IPS-NIHi7 (cell line): ENCODE data around the gene KRTAP10-3.
"Not testable (repeated sequence)": the region's sequence is repeated elsewhere in the genome, so short reads cannot be mapped to it uniquely, and the experiment has no call there.

ENCODE experiments used
- DNase-seq: peaks from one replicate; pipeline ENCODE4 v3.0.0; 2012; ENCODE audit warnings: mixed read lengths; ENCODE audit errors: extremely low spot score

KRTAP10-3 gene

DNA sequence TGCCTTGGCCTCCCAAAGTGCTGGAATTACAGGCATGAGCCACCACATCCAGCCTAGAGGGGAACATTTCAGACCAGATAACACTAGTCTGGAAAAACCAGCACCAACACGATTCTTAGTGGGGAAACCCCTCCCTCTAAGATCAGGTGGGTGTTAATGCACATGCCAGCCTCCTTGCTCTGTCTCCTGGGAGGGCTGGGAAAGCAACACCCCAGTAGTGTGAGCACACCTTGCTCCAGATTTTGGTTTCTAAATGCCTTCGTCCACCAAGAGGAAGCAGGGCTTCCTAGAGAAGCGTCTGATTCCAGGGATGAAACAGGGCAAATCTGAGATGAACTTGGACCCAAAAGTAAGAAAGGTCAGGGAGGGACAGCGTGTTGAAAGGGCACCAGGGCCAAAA lies 12.7 kb upstream of the KRTAP10-3 start:
- DNase-seq: no peak

DNA sequence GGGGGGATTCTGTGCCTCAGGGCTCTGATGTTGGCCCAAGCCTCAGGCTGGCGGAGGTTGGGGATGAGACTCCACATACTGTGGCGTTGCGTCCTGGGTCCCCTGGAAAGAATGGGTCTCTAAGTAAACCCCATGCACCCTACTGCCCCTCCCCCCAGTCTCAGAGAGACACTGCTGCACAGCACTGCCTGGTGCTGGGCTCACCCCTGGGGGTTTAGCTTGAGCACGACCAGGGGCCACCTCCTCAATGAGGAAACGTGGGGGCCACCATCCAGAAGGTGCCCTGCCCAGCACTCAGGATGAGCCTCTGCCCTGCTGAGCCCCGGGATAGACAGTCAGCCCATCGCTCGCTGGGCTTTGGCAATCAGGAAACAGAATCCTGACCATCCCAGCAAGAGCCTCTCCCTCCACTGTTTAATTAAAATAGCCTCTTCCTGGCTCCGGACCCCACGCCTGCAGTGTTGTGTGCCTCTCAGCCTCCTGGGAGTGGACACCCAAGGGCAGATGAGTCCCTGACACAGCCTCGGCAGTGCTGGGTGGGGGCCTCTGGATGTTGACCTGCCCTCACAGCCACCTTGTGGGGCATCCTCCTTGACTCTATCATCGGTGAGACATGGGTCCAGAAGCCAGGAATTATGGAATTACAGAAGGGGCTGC lies 11.4 kb upstream of the KRTAP10-3 start:
- no peak for DNase-seq

DNA sequence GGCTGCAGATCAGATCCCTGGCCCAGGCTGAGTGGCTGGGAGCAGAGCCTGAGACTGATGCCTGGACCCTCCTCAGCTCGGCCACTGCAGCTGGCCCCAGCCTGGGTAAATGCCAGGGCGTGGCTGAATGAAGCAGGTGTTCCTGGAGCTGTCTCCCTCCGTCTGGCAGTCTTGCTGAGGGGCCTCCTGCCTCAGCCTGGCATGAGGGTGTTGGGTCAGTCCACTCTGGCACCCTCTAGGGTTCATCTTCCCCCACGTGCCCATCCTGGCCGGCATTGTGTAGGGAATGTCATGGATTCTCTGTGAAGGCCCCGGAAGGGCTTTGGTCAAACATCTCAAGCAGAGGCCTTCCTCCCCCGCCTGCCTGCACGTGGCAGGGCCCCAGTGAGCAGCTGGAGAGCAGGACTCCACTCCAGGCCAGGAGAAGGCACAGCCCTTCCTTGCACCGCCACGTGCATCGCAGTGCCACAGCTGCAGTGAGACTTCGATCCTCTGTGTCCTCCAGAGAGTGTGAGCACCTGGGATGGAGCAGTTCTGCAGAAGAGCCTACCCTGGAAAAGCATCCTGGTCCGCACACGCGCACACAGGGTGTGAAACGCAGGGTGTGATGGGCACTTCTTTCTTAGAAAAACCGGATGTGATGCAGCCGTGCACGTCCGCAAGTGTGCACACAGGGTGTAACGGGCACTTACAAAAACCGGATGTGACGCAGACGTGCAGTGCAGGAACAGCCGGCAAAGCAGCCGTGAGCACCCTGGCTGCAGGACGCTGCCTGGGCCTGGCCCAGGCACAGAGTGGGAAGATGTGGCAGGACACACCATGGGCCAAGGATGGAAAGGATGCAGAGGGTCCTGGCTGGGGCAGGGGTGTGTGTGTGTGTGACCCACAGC lies 10.3 kb upstream of the KRTAP10-3 start:
- DNase-seq: no peak

DNA sequence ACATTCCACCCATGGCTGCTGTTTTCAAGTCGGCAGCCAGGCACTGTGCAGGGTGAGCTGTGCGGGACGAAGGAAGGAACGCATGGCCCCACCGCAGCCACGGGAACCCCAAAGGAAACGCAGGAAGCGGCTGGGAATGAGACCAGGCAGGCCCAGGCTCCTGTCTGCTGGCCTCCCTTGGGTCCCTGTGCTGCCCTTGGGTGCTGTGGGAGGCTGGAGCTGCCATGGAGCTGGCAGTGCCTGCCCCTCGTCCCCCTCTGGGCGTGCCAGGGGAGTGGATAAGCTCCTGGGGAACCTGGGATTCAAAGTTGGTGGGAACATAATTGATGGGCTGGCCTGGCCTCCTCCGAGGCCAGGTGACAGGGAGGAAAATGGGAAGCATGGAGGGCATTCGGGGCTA lies 9.7 kb upstream of the KRTAP10-3 start:
- DNase-seq: no peak

DNA sequence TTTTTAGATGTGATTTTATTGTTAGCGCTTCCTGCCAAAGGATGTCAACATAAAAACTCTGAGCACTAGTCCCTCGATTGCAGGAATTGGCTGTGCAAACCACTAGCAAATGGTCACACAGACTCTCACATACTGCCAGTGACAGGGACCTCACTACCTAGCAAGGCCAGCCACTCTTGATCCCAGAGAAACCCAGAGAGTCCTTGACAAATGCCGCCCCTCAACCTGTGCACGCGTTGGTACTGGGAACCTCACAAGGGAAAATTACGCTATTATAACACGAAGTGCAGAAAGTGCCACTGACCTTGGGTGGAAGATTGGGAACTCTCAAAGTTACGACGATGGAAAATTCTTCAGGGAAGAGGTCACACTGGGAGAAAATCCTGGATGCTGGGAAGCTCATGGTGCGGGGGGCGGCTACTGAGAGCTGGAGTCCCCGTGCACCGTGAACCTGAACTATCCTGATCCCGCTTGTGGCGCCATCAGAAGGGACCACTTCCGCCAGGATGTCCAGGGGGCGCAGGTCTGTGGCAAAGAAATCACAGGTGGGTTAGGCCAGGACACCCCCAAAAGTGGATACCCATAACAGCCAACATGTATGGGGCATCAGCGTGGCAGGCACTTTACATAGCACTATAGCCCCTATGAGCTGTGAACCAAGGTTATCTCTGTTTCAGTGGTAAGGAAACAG lies 9.0 kb upstream of the KRTAP10-3 start:
- DNase-seq: no peak

DNA sequence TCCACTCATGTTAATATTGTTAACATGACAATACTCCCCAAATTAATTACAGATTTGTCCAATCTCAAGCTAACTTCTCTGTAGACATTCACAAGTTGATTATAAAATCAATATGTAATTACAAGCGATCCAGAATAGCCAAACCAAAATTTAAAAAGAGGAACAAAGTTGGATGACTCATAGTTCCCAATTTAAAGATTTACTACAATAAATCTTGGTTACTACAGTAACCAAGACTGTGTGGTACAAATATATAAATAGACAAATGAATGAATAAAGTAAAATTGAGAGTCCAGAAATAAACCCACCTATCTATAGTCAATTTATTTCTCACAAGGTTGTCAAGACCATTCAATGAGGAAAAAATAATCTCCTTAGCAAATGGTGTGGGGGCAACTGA lies 7.8 kb upstream of the KRTAP10-3 start:
- no peak for DNase-seq

DNA sequence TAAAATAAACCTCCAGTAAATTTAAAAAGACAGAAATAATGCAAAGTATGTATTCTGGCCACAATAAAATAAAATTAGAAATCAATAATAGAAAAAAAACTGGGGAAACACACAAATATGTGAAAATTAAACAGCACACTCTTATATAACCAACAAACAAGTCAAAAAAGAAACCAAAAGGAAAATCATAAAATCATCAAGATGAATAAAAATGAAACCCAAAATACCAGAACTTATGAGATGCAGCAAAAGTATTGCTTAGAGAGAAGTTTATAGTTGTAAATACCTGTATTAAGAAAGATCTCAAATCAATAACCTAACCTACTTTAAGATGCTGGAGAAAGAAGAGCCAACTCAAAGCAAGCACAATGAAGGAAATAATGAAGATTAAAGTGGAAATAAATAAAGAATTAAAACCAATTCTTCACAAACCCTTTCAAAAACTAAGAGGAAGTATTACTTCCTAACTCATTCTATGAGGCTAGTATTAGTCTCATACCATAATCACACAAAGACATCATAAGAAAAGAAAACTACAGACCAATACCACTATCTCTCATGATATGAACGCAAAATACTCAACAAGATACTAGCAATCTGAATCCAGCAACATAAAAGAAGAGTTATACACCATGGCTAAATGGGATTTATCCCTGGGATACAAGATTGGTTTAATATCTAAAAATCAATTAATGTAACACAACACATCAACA lies 6.4 kb upstream of the KRTAP10-3 start:
- DNase-seq: no peak

DNA sequence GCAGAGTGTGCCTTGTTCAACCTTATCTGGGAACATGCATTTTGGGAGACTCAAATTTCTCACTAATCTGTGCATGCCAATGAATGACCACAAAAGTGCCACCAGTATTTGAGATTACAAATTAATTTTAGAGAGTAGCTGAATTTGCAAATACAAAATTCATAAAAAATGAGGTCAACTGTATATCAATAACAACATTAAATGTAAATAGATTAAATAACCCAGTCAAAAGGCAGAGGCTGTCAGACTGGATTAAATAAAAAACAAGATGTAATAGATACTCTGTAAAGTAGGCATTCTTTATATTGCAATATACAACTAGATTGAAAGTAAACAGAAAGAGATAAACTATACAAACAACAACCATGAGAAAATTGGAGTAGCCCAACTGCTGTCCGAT lies 5.5 kb upstream of the KRTAP10-3 start:
- DNase-seq: no peak

DNA sequence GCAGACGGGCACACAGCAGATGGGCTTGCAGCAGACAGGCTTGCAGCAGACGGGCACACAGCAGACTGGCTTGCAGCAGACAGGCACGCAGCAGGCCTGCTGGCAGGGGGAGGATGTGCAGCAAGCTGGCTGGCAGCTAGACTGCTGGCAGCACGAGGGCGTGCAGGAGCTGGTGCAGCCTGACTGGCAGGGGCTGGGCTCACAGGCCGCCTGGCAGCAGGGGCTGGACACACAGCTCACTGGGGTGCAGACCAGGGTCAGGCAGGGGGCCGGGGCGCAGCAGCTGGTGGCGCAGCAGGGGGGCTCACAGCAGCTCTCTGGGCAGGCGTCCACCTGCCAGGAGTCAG lies 293 bp downstream of the KRTAP10-3 start:
- DNase-seq: not testable (repeated sequence)

DNA sequence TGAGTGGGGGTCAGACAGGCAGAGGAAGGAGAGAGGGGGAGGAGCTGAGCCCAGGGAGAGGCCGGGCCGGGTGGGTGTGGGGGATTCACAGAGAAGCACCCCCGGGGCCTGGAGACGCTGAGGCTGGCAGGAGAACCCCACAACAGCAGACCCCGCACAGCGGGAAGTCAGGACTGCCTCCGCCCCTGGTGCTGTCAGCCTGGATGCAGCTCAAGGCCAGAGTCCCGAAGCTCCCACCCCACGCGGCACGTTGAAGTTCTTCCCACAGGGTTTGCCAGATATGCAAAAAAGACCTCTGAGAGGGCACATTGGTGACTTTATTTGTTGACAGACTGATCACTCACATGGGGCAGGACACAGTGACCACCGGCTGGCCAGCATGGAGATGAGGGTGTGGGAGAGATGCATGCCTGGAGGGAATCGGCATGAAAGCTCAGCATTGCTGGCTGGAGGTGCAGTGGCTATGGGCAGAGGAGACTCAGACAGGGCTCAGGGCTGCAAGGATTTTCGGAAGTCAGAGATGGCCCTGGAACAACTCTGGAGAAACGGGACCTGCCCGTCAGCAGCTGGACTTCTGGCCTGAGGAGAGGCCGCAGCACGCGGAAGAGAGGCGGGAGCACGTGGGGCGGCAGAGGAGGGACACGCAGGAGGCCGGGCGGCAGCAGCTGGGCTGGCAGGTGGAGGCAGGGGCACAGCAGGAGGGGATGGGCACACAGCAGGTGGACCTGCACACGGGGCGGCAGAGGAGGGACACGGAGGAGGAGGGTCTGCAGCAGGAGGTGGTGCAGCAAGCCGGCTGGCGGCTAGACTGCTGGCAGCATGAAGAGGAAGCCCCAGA lies 885 bp downstream of the KRTAP10-3 start:
- no peak for DNase-seq

DNA sequence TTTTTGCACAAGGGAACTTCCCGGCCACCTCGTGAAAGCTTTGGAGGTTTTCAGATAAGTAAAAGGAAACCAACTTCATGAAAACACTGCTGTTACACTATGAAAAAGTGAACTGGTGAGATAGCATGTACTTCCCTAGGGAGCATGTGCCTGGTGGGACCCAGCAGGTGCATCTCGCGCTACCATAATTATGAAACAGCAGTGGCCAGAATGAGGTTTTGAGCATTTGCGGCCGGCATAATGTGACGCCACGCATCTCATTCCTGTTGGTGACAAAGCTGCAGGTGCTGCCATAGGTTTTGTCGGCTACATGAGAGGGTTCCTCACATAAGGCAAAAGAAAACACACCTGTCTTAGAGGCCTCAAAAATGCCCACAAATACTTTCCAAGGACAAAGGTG lies 1.7 kb downstream of the KRTAP10-3 start:
- no peak for DNase-seq

DNA sequence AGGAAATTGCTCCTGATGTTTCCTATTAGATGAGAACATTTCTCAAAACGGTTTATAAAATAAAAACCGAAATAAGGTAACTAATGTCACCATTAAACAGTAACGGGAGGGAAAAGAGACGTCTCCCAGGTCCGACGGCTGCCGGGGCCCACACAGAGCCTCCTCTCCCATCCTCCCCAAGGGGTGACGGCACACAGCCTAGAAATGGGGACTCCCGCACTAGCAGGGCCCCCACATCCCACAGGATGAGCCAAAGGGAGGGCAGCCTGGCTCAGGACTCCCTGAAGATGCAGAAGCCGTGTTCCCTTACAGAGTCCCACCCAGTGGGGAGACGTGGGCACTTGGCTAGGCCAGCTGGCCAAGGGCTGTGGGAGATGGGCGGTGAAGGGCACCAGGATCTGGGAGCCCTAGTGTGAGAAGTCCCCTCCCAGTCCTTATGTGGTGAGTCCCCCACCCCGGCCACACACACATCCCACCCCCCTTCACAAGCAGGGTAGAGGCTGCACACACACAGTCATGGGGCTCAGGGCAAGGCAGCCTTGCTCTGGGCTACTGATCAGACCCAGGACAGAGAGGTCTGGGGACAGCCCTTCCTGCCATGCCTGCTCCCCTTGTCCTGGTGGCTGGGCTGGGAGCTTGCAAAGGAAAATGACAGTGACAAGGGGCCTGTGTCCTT lies 3.3 kb downstream of the KRTAP10-3 start:
- DNase-seq: no peak

DNA sequence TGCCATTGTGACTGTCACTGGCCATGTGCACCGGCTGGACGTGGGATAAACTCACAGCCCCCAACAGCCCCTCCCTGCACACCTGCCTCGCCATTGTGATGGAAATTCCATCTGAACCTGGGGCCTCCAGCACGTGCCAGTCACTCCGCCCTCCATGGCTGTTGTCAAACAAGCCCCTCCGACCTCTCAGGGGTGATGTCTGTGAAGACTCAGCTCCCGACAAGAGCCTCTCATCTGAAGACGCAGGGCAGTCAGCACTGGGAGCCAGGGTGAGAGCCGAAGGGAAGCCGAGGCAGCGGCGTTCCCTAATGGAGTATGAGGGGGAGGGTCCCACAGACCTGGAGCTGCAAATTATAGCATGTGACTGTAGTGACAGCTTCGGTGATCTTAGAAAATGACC lies 5.9 kb downstream of the KRTAP10-3 start:
- DNase-seq: no peak

DNA sequence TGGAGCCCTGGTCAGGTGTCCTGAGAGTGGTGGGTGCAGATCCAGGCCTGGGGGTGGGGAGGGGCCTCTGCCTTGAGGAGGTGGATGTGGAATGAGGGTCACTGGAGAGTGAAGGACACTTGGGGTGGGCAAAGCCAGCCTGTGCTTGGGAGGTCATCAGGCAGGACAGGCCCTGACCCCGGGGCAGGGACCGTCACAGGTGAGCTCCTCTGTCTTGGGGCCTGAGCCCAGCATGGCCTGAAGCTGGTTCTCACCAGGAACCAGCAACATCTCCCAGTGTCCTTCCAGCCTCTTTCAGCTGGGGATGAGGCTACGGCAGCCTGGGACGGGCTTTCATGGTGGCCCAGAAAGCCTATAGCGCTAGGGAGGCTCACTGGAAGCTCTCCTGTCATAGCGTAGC lies 6.5 kb downstream of the KRTAP10-3 start:
- peak; percentile 5 for DNase-seq

DNA sequence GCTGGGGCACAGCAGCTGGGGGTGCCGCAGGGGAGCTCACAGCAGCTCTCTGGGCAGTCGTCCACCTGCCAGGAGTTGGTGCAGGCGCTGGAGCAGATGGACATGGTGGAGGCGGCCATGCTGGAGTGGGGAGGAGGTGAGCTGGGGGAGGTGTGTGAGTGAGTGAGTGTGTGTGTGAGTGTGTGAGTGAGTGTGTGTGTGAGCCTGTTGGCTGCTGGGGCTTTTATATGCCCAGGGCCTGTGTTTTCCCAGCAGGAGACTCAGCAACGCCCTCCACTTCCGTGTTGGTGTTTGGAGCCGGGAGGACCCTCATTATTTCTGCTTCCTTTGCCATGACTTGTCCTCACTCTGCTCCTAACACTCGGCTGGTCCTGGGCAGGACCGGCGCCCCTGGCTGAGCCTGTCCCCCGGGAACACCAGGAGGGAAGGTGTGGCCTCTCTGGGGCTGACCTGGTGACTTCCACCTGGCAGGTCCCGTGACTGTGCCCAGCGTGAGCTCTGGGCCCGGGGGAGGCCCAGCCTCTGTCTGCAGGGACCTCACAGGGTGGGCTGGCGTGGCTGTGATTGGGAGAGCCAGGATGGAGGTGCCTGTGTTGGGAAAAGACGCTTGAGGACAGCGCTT lies 7.1 kb downstream of the KRTAP10-3 start, which contains the start of gene KRTAP10-2:
Gene KRTAP10-2 (minus strand): TSS at position 166 of the 622 bp plus-strand sequence. CDS start 47 bp downstream, at position 119.
- DNase-seq: peak; percentile 7

DNA sequence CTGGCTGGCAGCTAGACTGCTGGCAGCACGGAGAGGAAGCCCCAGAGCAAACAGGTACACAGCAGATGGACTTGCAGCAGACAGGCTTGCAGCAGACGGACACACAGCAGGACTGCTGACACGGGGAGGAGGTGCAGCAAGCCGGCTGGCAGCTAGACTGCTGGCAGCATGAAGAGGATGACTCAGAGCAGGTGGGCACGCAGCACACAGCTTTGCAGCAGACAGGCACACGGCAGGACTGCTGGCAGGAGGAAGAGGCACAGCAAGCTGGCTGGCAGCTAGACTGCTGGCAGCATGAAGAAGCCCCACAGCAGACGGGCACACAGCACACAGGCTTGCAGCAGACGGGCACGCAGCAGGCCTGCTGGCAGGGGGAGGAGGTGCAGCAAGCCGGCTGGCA lies 7.8 kb downstream of the KRTAP10-3 start:
- DNase-seq: peak; percentile 1

DNA sequence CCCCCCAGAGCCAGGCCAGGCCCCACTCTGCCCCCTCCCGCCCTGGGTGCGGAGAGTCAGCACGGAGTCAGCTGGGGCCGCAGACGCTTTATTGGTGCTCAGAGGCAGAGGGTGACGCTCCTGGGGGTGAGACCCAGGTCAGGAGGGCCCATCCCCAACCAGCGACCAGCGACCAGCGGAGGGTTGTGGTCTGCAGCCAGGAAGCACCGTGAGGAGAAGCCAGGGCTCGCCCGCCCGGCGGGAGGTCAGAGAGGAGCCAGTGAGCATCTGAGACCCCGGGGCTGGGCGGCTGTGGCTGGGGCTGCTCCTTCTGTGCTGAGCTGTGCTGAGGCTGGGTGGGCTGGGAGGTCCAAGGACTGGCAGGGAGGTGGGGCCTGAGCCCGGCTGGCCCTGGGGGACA lies 8.3 kb downstream of the KRTAP10-3 start:
- DNase-seq: peak; percentile 13

DNA sequence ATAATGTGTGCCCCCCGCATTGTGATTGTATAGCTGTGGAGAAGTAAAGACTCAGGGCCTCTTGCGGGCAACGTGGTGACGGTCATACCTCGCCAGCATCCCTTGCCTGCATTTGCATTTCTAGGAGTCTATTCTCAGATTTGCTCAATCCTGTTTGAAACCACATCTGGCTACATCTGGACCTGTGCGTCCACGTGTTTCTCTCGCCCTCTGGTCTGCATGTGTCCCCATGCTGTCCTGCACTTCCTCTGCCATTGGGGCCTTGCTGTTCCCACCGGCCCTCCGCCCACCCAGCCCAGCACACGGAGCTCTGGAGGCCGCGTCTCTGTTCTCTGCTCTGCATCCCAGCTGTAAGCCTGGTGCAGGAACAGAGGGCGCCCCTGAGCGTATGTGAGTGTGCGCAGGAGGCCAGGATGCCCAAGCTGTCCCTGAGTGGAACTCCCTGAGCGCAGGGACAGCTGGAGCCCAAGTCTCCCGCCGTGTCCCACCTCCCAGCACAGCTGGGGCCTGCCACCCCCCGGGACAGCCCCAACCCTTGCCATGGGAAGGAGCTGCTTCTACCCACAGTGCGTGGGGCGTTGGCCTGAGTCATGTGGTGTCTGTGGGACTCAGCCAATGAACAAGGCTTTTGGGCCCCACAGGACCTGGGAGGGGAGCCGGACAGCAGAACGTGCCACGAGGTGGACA lies 8.9 kb downstream of the KRTAP10-3 start:
- peak; percentile 15 for DNase-seq

DNA sequence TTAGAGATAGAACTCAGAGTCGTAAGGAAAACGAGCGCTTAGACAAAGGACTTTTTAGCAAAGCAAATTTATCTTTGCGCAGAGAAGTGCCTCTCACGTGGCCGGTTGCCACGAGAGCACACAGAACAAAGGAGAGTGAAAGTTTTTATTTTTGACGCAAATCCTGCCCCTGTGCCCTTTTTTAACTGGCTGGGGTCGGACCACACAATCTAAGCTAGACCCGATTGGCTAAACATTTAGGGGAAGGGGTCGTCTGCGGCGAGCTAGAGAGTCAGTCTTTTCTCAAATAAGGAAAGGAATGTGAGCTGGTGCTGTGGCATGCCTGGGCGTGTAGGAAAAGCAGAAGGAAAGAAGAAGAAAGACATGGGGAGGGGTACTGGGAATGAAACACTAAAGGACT lies 9.7 kb downstream of the KRTAP10-3 start:
- DNase-seq: peak; percentile 47
